HEK293T (cell line): ENCODE measurements around the gene HHLA2.

Experiments used
- CTCF ChIA-PET: fragments of 350-600 bp; formaldehyde crosslinking; extraction: SDS; loops from one replicate; lab custom pipeline; 2021; ENCODE audit warnings: antibody characterized with exemption, inconsistent platforms; lab: Yijun Ruan, JAX
- POLR2A ChIA-PET: fragments of 350-600 bp; formaldehyde crosslinking; extraction: SDS; loops from one replicate; lab custom pipeline; 2020; ENCODE audit warnings: antibody characterized with exemption, inconsistent platforms; lab: Yijun Ruan, JAX
- DNase-seq: peaks from one replicate; pipeline ENCODE4 v3.0.0; 2012; ENCODE audit warnings: mixed read lengths; ENCODE audit errors: extremely low spot score
- ARNT ChIP-seq: fragments of 450-650 bp; IDR thresholded peaks from 2 replicates; pipeline ENCODE4 v1.6.1; 2017; ENCODE audit warnings: mild to moderate bottlenecking
- BHLHE40 ChIP-seq: fragments of 450-650 bp; IDR thresholded peaks from 2 replicates; pipeline ENCODE4 v1.6.1; 2016; ENCODE audit warnings: mild to moderate bottlenecking, moderate library complexity, borderline replicate concordance
- CTBP1 ChIP-seq: fragments of 450-650 bp; IDR thresholded peaks from 2 replicates; pipeline ENCODE4 v1.6.1; 2016; ENCODE audit warnings: borderline replicate concordance
- ELF4 ChIP-seq: fragments of 450-650 bp; IDR thresholded peaks from 2 replicates; pipeline ENCODE4 v1.6.1; 2017; ENCODE audit warnings: antibody characterized with exemption
- FOXA1 ChIP-seq: fragments of 450-650 bp; IDR thresholded peaks from 2 replicates; pipeline ENCODE4 v1.6.1; 2016; ENCODE audit warnings: mild to moderate bottlenecking
- FOXK2 ChIP-seq: fragments of 450-650 bp; IDR thresholded peaks from 2 replicates; pipeline ENCODE4 v1.6.1; 2016; ENCODE audit warnings: mild to moderate bottlenecking
- FOXM1 ChIP-seq: fragments of 450-650 bp; IDR thresholded peaks from 2 replicates; pipeline ENCODE4 v1.6.1; 2017; ENCODE audit warnings: mild to moderate bottlenecking, borderline replicate concordance
- HDGF ChIP-seq: fragments of 450-650 bp; IDR thresholded peaks from 2 replicates; pipeline ENCODE4 v1.6.1; 2017; ENCODE audit warnings: antibody characterized with exemption, borderline replicate concordance
- L3MBTL2 ChIP-seq: fragments of 450-650 bp; conservative IDR thresholded peaks from 2 replicates; pipeline ENCODE4 v1.6.1; 2016; ENCODE audit warnings: mild to moderate bottlenecking
- LEF1 ChIP-seq: fragments of 450-650 bp; IDR thresholded peaks from 2 replicates; pipeline ENCODE4 v1.6.1; 2017; ENCODE audit warnings: mild to moderate bottlenecking, borderline replicate concordance
- NFRKB ChIP-seq: fragments of 450-650 bp; IDR thresholded peaks from 2 replicates; pipeline ENCODE4 v1.6.1; 2016; ENCODE audit warnings: mild to moderate bottlenecking, moderate library complexity
- PKNOX1 ChIP-seq: fragments of 450-650 bp; IDR thresholded peaks from 2 replicates; pipeline ENCODE4 v1.6.1; 2016
- SP1 ChIP-seq: fragments of 450-650 bp; IDR thresholded peaks from 2 replicates; pipeline ENCODE4 v1.6.1; 2017
- SUZ12 ChIP-seq: fragments of 450-650 bp; IDR thresholded peaks from 2 replicates; pipeline ENCODE4 v1.6.1; 2016; ENCODE audit warnings: mild to moderate bottlenecking
- TARDBP ChIP-seq: fragments of 450-650 bp; IDR thresholded peaks from 2 replicates; pipeline ENCODE4 v1.6.1; 2016
- ZNF384 ChIP-seq: fragments of 450-650 bp; IDR thresholded peaks from 2 replicates; pipeline ENCODE4 v1.6.1; 2016

Gene HHLA2

GRCh38 chr3:108345492-108346205 lies 49.3 kb downstream of the HHLA2 start:
- CTCF ChIA-PET = no interaction called here
- DNase-seq = no peak
- TF ChIP-seq PKNOX1 (no peak), FOXK2 (no peak), LEF1 (no peak), SP1 (no peak), ZNF384 (no peak), BHLHE40 (no peak), L3MBTL2 (no peak), TARDBP (no peak), CTBP1 (no peak), NFRKB (no peak), ARNT (no peak), FOXA1 (no peak)
- POLR2A ChIA-PET = no interaction called here

GRCh38 chr3:108346301-108347227 lies 50.2 kb downstream of the HHLA2 start:
- ChIA-PET CTCF (no interaction called here), POLR2A (no interaction called here)
- DNase-seq = no peak
- TF ChIP-seq NFRKB (no peak), PKNOX1 (no peak), ARNT (no peak), CTBP1 (no peak)

- DNase-seq = no peak
- TF ChIP-seq L3MBTL2 (no peak), ZNF384 (no peak), FOXA1 (no peak), FOXM1 (no peak), LEF1 (no peak), TARDBP (no peak), SP1 (no peak)
- ChIA-PET CTCF (no interaction called here), POLR2A (no interaction called here)
These were observed 55.8 kb downstream of the HHLA2 start for GRCh38 chr3:108352176-108352575.

- POLR2A ChIA-PET = no interaction called here
- TF ChIP-seq ZNF384 = no peak
- TF ChIP-seq TARDBP = no peak
- no peak for TF ChIP-seq ELF4
- no peak for TF ChIP-seq FOXK2
- no peak for TF ChIP-seq FOXM1
- no peak for TF ChIP-seq CTBP1
- no peak for TF ChIP-seq LEF1
- TF ChIP-seq SP1 = no peak
- TF ChIP-seq BHLHE40 = no peak
- no peak for TF ChIP-seq HDGF
- TF ChIP-seq PKNOX1 = no peak
- no peak for TF ChIP-seq NFRKB
- DNase-seq = no peak
- CTCF ChIA-PET = no interaction called here
These were observed 58.2 kb downstream of the HHLA2 start for GRCh38 chr3:108354562-108354961.

- no peak for DNase-seq
- CTCF ChIA-PET = interaction anchor here (0.6 kb wide), 1 partner anchor 496 kb away, joined by 3 read pairs; no protein-coding TSS in a partner anchor
- POLR2A ChIA-PET = no interaction called here
- TF ChIP-seq LEF1 = no peak
- no peak for TF ChIP-seq HDGF
- no peak for TF ChIP-seq ARNT
- no peak for TF ChIP-seq L3MBTL2
- no peak for TF ChIP-seq ELF4
- TF ChIP-seq FOXM1 = no peak
- TF ChIP-seq NFRKB = no peak
- no peak for TF ChIP-seq BHLHE40
These were observed 60.7 kb downstream of the HHLA2 start for GRCh38 chr3:108357042-108357441.

GRCh38 chr3:108359011-108359410 lies 62.7 kb downstream of the HHLA2 start:
- ChIA-PET POLR2A (no interaction called here), CTCF (no interaction called here)
- no peak for DNase-seq
- TF ChIP-seq FOXA1 = no peak
- no peak for TF ChIP-seq TARDBP
- no peak for TF ChIP-seq ARNT
- no peak for TF ChIP-seq SUZ12
- no peak for TF ChIP-seq CTBP1
- no peak for TF ChIP-seq SP1
- no peak for TF ChIP-seq ZNF384
- no peak for TF ChIP-seq ELF4
- TF ChIP-seq PKNOX1 = no peak
